ENCODE results near the gene USP47. TPM values are rescaled to one million over a fixed set of nuclear protein-coding genes. Genes with fewer than 3 reads are reported as not detected.

The USP47 gene
- total and polyA plus RNA-seq, 2 of the 13 experiments (the other 11 are each of a cell fraction or from before 2014, with no cell fraction given), result 12.2 to 52.7 TPM

DNA sequence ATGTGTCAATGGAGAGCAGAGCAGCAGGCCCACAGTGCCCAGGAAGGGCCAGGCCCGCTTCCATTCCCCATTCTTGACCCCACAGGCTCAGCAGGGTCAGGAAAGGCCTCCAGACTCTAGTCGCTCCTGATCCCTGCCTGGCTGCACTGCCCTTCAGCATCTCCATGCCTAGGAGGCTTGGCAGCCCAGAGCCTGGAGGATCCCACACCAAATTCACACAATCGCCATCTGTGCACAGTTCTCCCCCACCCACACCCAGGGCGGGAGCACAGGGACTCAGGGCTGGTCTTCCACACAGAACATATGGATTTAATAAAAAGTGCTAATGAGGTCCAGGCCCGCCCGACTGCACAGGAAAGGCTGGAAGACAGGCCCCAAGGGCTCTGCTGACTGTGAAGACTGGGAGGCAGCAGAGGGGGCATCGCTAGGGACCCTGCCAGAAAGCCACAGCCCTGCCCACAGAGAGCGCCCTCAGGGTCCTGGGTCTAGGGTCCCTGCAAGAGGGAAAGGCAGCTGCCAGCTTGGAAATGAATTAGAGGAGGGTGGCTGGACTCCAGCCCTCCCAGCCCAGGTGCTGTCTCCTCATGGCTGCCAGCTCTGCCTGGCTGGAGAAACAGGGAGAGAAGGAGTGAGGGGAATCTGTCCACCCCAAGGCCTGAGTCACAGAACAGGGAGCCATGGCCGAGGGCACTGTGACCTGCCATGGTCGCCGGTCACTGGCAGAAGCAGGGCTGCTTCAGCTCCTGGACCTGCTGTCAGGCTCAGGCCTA is 126.9 kb downstream of the USP47 start:
- Histone ChIP-seq H2AFZ (ENCODE audit: low read length) (no peak overlapping the region), H3K4me1 (ENCODE audit: insufficient read depth, low read length) (peaks cover 6% of the 10 kb centered on the region; the same call in 1 of the 2 replicates), H3K4me2 (ENCODE audit: low read depth, low read length) (no peak overlapping the region), H3K9me3 (ENCODE audit: low read length) (no peaks in the 10 kb centered on the region), H3K27me3 (ENCODE audit: control insufficient read depth in 1 of 2, insufficient read depth in 2 of 2, low read length in 2 of 2) (peaks cover 5 to 32% of the 10 kb centered on the region in 2 experiments; a peak in 2 of 5 replicates), H3K79me2 (ENCODE audit: insufficient read depth, low read length) (no peaks in the 10 kb centered on the region), H3K27ac (ENCODE audit: extremely low read length, insufficient read depth, low read length) (no peak overlapping the region), H4K20me1 (ENCODE audit: insufficient read depth, low read length) (no peaks in the 10 kb centered on the region), H3K36me3 (replicated peaks in 1 of 2; ENCODE audit: control insufficient read depth in 1 of 2, insufficient read depth in 2 of 2, low read length in 2 of 2) (no peaks in the 10 kb centered on the region), H3K9ac (ENCODE audit: insufficient read depth, low read depth, low read length) (no peak overlapping the region), H3K4me3 (replicated peaks in 1 of 3; ENCODE audit: insufficient read depth in 1 of 3, low read depth in 2 of 3, low read length in 3 of 3) (no peak overlapping the region)
- FAIRE-seq (no peak), DNase-seq (ENCODE audit: low spot score) (no peak), ATAC-seq (no peak)
- no TSS peak for BruUV-seq (replicated peaks)
- ChIA-PET CTCF (ENCODE audit: low intra/inter-chr PET ratio, low total read pairs) (no interaction called here), POLR2A (no interaction called here)
- WGBS (ENCODE audit: low lambda C conversion rate), result 26% methylated on average over 4 of the region's 11 CpGs
- in situ Hi-C loops (cut with HindIII; ENCODE audit: extremely low pct_ligation_motif_present, low pct_unique_long_range_greater_than_20kb) (no loop called here), intact Hi-C loops (cut with micrococcal nuclease; ENCODE audit: unreplicated experiment) (no loop called here)
- TF ChIP-seq TCF7L2 (IDR thresholded peaks at IDR 0.05; ENCODE audit: low read depth, low read length) (no peak), KAT7 (CRISPR knock-in tag; IDR thresholded peaks at IDR 0.05; ENCODE audit: borderline replicate concordance) (no peak), NR3C1 (CRISPR knock-in tag; IDR thresholded peaks at IDR 0.05) (no peak), RARG (CRISPR knock-in tag; IDR thresholded peaks at IDR 0.05; ENCODE audit: low read depth) (no peak), ZNF547 (CRISPR knock-in tag; IDR thresholded peaks at IDR 0.05) (no peak), NCOA2 (CRISPR knock-in tag; IDR thresholded peaks at IDR 0.05) (no peak), USF2 (IDR thresholded peaks at IDR 0.05; ENCODE audit: low read depth, low read length) (no peak), USF2 (CRISPR knock-in tag; IDR thresholded peaks at IDR 0.05; ENCODE audit: borderline replicate concordance) (no peak), PAX8 (CRISPR knock-in tag; IDR thresholded peaks at IDR 0.05; ENCODE audit: borderline replicate concordance) (no peak), ZNF7 (CRISPR knock-in tag; IDR thresholded peaks at IDR 0.05) (no peak), ZNF737 (CRISPR knock-in tag; IDR thresholded peaks at IDR 0.05; ENCODE audit: borderline replicate concordance) (no peak), ZFP90 (CRISPR knock-in tag; IDR thresholded peaks at IDR 0.05; ENCODE audit: borderline replicate concordance) (no peak), SRSF4 (IDR thresholded peaks at IDR 0.05; ENCODE audit: low read depth, low read length, poor library complexity, severe bottlenecking) (no peak)
- TF ChIP-seq, protein P1, sequence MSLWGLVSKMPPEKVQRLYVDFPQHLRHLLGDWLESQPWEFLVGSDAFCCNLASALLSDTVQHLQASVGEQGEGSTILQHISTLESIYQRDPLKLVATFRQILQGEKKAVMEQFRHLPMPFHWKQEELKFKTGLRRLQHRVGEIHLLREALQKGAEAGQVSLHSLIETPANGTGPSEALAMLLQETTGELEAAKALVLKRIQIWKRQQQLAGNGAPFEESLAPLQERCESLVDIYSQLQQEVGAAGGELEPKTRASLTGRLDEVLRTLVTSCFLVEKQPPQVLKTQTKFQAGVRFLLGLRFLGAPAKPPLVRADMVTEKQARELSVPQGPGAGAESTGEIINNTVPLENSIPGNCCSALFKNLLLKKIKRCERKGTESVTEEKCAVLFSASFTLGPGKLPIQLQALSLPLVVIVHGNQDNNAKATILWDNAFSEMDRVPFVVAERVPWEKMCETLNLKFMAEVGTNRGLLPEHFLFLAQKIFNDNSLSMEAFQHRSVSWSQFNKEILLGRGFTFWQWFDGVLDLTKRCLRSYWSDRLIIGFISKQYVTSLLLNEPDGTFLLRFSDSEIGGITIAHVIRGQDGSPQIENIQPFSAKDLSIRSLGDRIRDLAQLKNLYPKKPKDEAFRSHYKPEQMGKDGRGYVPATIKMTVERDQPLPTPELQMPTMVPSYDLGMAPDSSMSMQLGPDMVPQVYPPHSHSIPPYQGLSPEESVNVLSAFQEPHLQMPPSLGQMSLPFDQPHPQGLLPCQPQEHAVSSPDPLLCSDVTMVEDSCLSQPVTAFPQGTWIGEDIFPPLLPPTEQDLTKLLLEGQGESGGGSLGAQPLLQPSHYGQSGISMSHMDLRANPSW (CRISPR knock-in tag; IDR thresholded peaks at IDR 0.05; ENCODE audit: borderline replicate concordance), result no peak
- TF ChIP-seq, protein P2, sequence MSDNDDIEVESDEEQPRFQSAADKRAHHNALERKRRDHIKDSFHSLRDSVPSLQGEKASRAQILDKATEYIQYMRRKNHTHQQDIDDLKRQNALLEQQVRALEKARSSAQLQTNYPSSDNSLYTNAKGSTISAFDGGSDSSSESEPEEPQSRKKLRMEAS (IDR thresholded peaks at IDR 0.05), result no peak
- TF ChIP-seq, protein P3, sequence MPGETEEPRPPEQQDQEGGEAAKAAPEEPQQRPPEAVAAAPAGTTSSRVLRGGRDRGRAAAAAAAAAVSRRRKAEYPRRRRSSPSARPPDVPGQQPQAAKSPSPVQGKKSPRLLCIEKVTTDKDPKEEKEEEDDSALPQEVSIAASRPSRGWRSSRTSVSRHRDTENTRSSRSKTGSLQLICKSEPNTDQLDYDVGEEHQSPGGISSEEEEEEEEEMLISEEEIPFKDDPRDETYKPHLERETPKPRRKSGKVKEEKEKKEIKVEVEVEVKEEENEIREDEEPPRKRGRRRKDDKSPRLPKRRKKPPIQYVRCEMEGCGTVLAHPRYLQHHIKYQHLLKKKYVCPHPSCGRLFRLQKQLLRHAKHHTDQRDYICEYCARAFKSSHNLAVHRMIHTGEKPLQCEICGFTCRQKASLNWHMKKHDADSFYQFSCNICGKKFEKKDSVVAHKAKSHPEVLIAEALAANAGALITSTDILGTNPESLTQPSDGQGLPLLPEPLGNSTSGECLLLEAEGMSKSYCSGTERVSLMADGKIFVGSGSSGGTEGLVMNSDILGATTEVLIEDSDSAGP (CRISPR knock-in tag; IDR thresholded peaks at IDR 0.05; ENCODE audit: borderline replicate concordance), result no peak
